RPMI8226 (cell line): ENCODE measurements around the gene PTPDC1.

Experiments used
- DNase-seq: peaks from one replicate; pipeline ENCODE4 v3.0.0-alpha.2; 2015

Gene PTPDC1, protein sequence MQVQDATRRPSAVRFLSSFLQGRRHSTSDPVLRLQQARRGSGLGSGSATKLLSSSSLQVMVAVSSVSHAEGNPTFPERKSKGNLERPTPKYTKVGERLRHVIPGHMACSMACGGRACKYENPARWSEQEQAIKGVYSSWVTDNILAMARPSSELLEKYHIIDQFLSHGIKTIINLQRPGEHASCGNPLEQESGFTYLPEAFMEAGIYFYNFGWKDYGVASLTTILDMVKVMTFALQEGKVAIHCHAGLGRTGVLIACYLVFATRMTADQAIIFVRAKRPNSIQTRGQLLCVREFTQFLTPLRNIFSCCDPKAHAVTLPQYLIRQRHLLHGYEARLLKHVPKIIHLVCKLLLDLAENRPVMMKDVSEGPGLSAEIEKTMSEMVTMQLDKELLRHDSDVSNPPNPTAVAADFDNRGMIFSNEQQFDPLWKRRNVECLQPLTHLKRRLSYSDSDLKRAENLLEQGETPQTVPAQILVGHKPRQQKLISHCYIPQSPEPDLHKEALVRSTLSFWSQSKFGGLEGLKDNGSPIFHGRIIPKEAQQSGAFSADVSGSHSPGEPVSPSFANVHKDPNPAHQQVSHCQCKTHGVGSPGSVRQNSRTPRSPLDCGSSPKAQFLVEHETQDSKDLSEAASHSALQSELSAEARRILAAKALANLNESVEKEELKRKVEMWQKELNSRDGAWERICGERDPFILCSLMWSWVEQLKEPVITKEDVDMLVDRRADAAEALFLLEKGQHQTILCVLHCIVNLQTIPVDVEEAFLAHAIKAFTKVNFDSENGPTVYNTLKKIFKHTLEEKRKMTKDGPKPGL

DNA sequence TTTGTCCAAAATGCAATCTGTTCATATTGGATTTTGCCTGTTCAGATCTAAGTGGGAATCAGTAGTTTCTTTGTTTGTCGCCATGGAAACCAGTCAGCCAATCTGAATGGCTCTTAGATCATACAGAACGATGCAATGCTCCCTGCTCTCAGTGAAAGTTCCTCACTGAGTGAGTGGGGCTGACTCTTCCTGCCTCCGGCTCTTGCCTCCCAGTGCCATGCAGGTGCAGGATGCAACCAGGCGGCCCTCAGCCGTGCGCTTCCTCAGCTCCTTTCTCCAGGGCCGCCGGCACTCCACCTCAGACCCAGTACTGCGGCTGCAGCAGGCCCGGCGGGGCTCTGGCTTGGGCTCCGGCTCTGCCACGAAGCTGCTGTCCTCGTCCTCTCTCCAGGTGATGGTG is at the start of gene PTPDC1:
Gene PTPDC1 (plus strand): TSS at position 151 of the 400 bp plus-strand sequence. CDS start 67 bp downstream, at position 218.
- no peak for DNase-seq

DNA sequence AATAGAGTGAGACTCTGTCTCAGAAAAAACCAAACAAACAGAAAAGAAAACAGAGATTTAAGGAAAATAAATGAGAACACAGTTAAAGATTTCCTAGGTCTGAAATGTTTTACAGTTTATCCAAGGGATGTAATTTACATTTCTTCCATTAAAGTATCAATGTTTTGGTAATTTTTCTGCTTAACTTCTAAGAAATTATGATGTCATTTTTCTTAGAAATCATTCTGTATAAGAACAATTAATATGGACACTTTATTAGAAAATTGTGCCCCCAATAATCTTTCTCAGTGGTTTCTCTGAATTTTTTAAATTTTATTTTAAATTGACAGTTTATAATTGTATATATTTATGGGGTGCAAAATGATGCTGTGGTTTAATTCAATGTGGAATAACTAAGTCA is 49.8 kb upstream of the PTPDC1 start:
- DNase-seq = no peak

DNA sequence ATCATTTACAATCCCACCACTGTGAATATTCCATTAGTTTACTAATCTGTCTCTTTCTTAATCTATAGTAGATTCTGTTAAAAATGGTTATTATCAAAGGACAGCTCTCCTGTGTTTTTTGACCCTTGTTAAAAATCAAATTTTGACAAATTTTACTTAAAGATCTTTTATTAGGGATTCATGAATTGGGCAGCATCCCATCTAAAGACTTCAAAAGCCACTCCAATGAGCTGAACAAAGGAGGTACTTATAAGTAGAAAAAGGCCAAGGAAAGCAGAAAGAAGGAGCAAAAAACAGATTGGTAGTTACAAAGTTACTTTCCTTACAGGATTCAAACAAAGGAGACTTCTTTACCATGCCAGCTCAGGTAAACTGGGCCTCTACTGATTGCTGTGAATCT is 44.5 kb upstream of the PTPDC1 start:
- DNase-seq = no peak

DNA sequence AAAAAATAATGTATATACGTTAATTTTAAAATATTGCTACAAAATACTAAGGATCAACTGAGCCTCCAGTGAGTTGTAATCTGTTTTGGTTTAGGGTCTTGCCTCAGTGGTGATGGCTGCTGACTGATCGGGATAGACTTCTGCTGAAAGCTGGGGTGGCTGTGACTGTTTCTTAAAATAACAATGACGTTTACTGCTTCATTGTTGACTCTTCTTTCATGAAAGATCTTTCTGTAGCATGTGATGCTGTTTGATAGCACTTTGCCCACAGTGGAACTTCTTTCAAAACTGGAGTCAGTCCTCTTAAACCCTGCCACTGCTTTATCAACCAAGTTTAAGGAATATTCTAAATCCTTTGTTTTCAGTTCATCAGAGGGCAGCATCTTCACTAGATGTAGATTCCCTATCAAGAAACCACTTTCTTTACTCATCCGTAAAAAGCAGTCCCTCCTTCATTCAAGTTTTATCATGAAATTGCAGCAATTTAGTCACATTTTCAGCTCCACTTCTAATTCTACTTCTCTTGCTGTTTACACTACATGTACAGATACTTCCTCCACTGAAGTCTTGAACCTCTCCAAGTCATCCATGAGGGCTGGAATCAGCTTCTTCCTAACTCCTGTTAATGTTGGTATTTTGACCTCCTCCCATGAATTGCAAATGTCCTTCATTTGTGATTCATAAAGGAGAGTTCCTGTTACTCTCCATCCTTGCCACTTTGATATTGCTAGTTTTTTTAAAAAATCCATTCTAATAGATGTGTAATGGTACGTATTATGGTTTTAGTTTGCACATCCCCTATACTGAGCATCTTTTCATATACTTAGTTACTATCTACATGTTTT is 41.5 kb upstream of the PTPDC1 start:
- DNase-seq = no peak

DNA sequence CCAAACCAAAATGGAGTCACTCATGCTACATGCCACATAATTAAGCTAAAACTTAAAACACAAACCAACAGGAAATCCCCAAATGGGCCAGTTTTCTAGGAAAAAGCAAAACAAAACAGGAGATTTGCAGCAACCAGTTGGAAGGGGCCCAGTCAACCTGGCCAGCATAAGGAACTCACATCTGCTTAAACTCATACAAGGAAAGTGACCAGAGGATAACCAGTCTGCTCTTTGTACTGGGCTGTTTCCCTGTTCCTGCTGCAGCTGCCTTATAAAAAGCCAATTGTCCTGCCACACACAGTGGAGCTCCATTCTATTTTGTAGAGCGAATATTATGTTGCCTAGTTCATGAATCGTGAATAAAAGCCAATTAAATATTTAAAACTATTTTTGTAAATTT is 29.5 kb upstream of the PTPDC1 start:
- no peak for DNase-seq

DNA sequence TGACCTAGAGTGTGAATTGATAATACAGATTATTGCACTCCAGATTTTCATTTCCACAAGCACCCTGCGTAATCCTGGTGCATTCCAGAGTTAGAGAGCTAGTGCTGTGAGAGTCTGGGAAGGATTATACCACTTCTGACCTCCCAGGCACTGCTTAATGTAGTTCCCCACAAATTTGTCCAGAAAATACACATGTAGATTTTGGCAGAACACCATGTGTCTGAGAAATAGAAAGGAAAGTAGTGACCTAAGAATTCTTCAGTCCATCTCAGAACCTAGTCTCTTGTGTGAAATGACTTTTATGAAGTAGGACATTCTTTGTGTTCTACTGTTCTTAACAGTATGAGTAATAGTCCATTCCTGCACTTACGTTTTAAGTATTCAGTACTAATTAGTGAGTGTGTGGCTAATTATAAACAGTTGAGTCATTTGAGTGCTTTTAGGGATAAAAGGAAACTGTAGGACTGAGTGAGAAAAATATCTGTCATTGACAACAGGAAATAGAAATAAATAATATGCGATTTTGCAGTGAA is 27.8 kb upstream of the PTPDC1 start:
- DNase-seq = no peak

DNA sequence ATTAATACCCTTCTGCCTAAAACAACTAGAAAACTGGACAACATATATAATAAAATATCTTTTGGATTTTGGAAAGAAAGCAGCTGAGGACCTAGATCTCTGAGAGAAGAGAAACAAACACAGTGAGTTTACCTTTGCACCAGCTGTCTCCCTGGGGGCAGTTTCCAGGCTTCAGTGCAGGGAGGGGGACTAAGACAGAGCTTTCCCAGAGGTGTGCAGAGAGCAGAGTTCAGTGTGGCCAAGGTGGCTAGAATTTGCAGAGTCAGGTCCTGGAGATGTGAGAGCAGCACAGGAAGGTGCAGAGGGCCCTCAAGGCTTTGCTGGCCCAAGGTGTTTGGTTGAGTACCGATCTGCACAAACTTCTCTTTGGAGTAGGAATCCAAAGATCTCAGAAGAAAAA is 26.3 kb upstream of the PTPDC1 start:
- DNase-seq = no peak

DNA sequence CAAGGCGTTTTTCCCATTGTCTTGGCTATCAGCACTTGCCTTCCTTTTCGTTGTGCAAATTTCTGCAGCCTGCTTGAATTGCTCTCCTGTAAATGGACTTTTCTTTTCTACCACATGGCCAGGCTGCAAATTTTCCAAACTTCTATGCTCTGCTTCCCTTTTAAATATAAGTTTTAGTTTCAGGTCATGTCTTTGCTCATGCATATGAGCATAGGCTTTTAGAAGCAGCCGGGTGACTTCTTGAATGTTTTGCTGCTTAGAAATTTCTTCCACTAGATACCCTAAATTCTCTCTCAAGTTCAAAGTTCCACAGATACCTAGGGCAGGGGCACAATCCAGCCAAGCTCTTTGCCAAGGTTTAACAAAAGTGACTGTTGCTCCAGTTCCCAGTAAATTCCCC is 22.4 kb upstream of the PTPDC1 start:
- DNase-seq = no peak

DNA sequence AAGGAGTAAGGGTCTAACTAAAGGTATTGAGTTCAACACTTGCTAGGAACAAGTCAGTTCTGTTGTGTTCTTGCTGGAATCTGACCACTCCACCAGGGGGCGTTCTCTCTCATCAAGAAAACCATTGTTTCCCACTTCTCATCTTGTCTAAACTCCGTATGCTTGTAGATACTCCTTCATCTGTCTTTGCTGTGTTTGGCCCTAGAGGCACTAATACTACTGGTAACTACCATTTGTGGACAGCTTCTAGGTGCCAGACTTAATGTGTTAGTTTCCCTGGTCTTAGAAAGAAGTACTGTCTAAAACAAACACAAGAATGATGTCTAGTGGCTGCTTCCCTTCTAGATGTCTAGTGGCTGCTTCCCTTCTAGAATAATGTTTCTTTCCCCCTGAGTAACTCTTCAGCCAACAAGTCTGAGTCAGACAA is 18.7 kb upstream of the PTPDC1 start:
- peak; percentile 66 for DNase-seq

DNA sequence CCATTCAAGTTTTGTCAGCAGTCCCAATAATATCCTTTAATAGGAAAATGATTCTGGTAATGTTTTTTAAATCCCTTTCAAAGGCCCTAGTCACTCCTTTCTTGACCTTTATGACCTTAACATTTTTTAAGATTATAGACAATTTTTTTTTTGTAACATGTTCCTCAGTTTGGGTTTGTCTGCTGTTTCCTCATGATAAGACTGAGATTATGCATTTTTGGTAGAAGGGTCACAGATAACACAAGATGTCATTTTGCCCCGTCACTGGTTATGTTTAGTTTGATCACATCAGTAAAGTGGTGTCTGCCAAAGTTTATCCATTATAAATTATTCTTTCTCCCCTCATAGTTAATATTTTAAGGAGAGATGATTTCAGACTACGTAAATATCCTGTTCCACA is 16.0 kb upstream of the PTPDC1 start:
- no peak for DNase-seq

DNA sequence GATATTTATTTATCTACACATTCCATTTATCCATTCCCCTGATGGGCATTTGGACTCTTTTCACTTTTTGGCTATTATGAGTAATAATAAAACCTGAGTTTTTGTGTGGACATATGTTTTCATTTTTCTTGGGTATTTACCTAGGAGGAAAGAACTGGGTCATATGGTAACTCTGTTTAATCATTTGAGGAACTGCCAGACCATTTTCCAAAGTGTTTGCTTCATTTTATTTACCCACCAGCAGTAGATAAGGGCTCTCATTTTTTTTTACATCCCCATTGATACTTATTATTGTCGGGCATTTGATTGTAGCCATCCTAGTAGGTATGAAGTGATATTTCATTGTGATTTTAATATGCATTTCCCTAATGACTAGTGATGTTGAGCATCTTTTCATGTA is 7.7 kb upstream of the PTPDC1 start:
- no peak for DNase-seq

DNA sequence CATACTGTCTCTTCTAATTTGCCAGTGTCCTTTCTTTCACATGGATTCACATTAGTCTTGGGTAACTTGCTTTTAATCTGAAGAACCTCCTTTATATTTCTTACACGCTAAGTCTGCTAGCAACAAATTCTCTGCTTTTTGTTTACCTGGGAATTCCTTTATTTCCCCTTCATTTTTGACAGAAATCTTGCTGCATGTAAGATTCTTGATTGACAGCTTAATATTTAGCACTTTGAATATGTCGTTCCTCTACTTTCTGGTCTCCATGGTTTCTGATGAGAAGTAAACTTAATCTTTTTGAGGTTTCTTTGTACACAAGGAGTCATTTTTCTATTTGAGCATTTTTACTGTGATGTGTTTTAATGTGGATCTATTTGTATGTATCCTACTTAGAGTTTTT is 6.2 kb upstream of the PTPDC1 start:
- no peak for DNase-seq

DNA sequence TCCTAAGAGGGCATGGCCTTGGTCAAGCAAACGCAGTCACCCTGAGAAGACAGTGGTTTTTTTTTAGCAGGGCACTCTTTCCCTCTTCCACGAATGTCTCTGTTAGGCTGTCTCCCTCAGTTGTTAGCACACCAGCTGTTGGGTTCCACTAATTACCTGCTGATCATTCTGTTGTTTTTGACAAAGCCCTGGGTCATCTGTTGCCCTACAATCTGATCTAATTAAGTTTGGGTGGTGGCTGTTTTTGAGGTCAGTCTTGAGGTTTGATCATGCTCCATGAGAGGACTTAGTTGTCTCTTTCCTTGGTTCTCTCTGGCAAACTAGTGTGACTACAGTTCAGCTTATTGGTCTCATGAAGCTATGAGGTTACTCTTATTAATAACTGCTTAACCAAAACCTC is 5.0 kb upstream of the PTPDC1 start:
- no peak for DNase-seq

DNA sequence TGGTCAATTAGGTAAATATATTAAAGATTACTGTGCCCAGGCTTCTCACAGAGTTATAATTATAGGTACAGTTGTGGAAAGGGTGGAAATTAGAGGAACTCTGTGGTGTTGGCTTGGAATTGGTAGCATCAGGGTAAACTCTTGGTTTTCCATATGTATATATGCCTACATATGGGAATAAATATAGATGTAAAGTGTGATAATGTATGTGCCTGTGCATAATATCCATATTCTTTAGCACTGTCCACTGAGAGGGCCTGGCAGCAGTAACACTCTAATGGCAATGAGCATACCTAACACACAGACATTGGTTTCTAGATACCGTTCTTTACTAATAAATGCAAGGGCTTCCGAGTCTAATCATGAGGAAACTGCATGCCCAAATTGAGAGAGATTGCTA is 4.0 kb upstream of the PTPDC1 start:
- DNase-seq = no peak

DNA sequence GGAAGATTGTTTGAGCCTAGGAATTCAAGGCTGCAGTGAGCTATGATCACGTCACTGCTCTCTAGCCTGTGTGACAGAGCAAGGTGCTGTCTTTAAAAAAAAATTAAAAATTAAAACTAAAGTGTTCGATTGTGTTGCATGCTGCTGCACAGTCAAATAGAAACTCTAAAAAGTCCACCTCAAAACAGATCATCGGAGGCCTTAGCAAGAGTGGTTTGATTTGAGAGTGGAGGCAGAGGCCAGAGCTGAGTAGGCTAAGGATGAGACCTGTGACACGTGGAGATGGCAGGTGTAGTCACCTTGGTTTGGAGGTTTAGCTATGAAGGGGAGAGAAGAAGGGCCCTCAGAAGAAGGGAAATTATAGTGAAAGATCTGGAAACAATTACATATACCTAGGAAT is 2.8 kb upstream of the PTPDC1 start:
- no peak for DNase-seq

DNA sequence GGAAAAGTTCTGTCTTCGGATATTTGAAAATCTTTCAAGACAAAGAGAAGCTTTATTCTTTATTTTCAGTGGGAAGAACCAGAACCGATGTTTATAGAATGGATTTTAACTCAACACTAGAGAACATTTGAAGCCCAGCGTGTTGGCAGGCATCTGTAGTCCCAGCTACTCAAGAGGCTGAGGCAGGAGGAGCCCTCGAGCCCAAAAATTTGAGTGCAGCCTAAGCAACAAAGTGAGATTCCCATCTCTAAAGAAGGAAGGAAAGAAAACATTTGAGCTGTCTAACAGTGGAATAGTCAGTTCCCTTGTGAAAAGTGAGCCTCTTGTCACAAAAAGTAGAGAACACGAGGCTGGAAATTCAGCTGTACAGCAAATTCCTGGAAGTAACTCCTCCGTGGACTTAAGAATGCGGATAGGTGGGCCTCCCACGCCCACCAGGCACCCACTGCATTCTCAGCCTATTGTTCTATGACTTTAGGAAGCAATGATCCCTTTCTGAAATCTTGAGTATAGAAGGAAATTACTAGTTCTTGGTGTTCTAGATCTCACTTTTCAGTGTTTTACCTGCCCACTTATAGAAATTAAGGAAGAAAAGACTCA is 2.3 kb upstream of the PTPDC1 start:
- no peak for DNase-seq

DNA sequence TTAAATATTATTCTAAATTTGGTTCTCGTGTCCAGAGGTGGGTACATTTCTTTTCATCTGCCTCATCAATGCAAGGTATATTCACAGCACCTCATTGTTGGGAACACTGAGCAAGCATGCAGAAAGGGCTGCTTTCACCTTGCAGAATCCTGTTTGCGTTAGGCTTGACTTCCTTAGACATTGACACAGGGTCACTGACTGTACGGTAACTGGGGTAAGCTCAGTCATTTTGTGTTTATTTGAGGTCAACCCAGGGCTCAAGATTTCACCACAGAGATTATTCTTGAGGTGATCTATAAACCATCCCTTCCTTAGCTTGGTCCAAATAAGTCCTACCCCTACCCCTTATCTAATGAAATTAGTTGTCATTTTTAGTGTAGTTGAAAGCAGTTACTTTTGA is 1.7 kb upstream of the PTPDC1 start:
- no peak for DNase-seq

DNA sequence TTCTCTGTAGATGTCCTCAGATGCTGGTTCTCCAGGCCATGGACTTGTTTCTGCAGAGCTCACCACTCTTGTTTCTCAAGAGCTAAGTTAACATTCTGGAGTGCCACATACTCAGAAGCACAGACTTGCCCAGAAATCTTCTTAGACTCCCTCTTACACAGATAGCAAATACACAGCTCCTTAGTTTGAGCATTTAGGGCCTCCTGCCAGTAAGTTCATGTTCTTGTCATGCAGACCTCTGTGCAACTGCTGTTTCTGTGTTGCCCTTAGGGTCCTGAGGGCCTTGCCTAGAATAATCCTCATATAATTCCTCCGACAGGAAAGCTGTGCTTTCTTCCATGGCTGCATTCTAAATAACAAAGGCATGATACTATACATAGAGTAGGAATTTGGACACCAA is 1.3 kb upstream of the PTPDC1 start:
- no peak for DNase-seq

DNA sequence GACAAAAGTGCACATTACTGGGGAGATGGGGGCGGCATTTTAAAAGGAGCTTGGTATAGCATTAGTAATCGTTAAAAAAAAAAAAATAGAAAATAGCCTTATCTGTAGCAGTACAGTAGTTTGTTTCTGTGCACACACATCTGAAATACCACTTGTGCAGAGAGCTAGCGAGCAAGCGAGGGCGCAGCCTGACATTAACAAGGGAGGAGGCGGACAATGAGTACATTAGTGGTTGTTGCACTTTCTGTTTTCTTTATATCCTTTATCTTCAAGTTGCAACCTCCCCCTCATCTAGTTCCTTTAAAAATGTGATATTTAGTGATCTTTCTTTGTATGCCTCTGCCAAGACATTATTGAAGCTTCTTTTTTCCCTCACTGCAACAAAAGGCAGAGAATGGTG is 880 bp upstream of the PTPDC1 start:
- no peak for DNase-seq

DNA sequence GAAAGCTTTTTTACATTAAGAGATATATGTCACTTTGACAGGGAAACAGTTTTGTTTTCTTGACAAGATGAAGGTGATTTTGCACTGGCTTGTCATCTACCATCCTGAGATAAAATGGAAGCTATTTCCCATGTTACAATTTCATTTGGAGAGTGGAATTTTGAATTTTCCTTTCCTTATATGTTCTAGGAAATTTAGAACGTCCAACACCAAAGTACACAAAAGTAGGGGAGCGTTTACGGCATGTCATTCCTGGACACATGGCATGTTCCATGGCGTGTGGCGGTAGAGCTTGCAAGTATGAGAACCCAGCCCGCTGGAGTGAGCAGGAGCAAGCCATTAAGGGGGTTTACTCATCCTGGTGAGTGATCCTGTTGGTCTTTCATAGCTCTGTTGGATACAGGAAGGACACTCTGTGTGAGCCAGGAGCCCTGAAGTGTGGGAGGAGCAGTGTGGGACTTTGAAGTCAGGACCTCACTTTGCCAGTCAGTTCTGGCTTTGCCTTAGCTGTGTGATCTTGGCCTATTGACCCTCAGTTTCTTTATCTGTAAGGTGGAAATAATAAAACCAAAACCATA is 887 bp downstream of the PTPDC1 start:
- no peak for DNase-seq

DNA sequence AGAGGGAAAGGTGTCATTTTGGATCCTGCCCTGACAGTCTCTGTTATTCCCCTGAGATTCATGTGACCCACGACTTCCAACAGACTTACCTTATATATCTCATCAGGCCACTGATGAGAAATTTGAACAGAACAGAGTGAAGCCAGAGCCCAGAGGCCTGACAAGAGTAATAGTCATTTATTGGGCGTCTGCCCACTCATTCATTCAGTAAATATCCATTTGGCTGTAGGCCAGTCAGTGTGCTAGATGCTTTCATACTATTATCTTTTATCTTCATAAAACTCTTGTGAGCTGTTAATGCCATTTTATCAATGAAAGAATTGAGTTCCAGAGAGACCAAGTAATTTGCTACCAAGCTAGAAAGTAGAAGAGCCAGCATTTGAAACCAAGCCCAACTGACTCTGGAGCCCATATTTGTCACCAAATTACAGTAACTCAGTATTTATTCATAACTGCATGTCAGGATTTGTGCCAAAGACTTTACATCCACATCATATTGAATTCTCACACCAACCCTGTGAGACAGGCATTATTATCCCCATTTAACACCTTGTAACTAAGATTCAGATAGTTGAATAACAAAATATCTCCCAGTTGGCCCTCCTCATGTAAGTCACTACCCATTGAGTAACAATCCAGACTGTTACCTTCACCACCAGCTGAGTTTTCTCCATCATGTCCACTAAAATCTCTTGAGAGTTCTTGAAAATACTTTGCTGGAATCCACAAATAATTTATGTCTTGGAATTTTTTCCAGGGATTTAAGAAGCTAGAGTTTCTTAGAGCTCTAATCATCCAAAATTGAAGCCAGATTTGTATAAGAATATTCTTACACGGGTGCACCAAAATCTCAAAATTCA is 2.5 kb downstream of the PTPDC1 start:
- DNase-seq = no peak
